HCT116 (cell line): Measurements from ENCODE around the gene FAM171A2. TPM values are rescaled to one million over a fixed set of nuclear protein-coding genes. Genes with fewer than 3 reads are reported as not detected.
A peak's percentile ranks its signal among the peaks of the same experiment; 100 is the strongest.

Source experiments
- ATAC-seq: fragments of 200-7000 bp; cut with Tn5 transposase; 2 replicates; pipeline ENCODE4 v1.9.1; 2020; ENCODE audit warnings: mild to moderate bottlenecking, moderate library complexity
- BruUV-seq: library from RNA; stranded (reverse); fragments of 400-500 nt; replicated peaks from 2 replicates; lab custom pipeline; 2021; lab: Mats Ljungman, UMichigan
- CTCF ChIA-PET: fragments of 300-600 bp; sonication (Branson Sonifier 250); formaldehyde crosslinking; loops from one replicate; lab custom pipeline; 2021; ENCODE audit warnings: antibody characterized with exemption; lab: Charles Lee
- POLR2A ChIA-PET: fragments of 300-600, 350-600 bp; sonication (Branson Sonifier 250); formaldehyde crosslinking; loops from one replicate; lab custom pipeline; 2021; ENCODE audit warnings: antibody characterized with exemption; lab: Charles Lee
- RAD21 ChIA-PET, 2 experiments: fragments of 300-600 bp; sonication (Branson Sonifier 250); formaldehyde crosslinking; loops; one replicate each; lab custom pipeline; 2023; ENCODE audit warnings: low total read pairs in 2 of 2; ENCODE audit not compliant: uncharacterized antibody in 2 of 2, unreplicated experiment in 2 of 2, low non-redundant PET in 1 of 2; lab: Charles Lee
- DNase-seq: peaks from one replicate; pipeline ENCODE4 v3.0.0-alpha.2; 2010; ENCODE audit warnings: low read depth, low spot score
- H2AFZ ChIP-seq: fragments of 200-600 bp; shearing (Covaris generic), sonication (generic); 2 replicates; pipeline ENCODE4 v1.6.1; 2017; ENCODE audit warnings: low read depth, mixed run types, mixed read lengths, antibody characterized with exemption, low read length; ENCODE audit not compliant: poor library complexity, severe bottlenecking
- H3K27ac ChIP-seq: 2 replicates; pipeline ENCODE4 v1.5.1; 2012; ENCODE audit warnings: low read depth, low read length
- H3K27me3 ChIP-seq: fragments of 200-600 bp; sonication (generic); 2 replicates; pipeline ENCODE4 v1.6.1; 2016; ENCODE audit warnings: mixed run types, low read length, mixed read lengths; ENCODE audit not compliant: insufficient read depth
- H3K36me3 ChIP-seq, 2 experiments: fragments of 200-500 bp in 1 of 2; fragments of 200-600 bp in 1 of 2; sonication (Bioruptor generic) in 1 of 2; sonication (generic) in 1 of 2; 2 replicates each; pipeline versions ENCODE4 v1.5.1 to v1.6.1; 2014 to 2016; ENCODE audit warnings: low read length in 2 of 2, inconsistent platforms in 1 of 2, mixed read lengths in 1 of 2, mixed run types in 1 of 2; ENCODE audit not compliant: insufficient read depth in 2 of 2, control insufficient read depth in 1 of 2
- H3K4me1 ChIP-seq, 2 experiments: fragments of 200-600 bp in 1 of 2; sonication (generic) in 1 of 2; 2 replicates each; pipeline versions ENCODE4 v1.5.1 to v1.6.1; 2012 to 2017; ENCODE audit warnings: low read length in 2 of 2, inconsistent platforms in 1 of 2, mild to moderate bottlenecking in 1 of 2, mixed read lengths in 1 of 2, mixed run types in 1 of 2, moderate library complexity in 1 of 2; ENCODE audit not compliant: insufficient read depth in 2 of 2, control insufficient read depth in 1 of 2
- H3K4me2 ChIP-seq: fragments of 200-600 bp; sonication (generic); 2 replicates; pipeline ENCODE4 v1.6.1; 2017; ENCODE audit warnings: mixed run types, low read length, mixed read lengths
- H3K4me3 ChIP-seq, 2 experiments: fragments of 200-600 bp in 1 of 2; sonication (generic) in 1 of 2; replicated peaks in 1 of 2; 2 replicates each; pipeline ENCODE4 v1.5.1; 2011 to 2016; ENCODE audit warnings: low read length in 2 of 2, control low read depth in 1 of 2, low read depth in 1 of 2, mild to moderate bottlenecking in 1 of 2, mixed read lengths in 1 of 2, mixed run types in 1 of 2
- H3K79me2 ChIP-seq: fragments of 200-600 bp; sonication (generic); 2 replicates; pipeline ENCODE4 v1.6.1; 2017; ENCODE audit warnings: mild to moderate bottlenecking, mixed run types, low read length, moderate library complexity, mixed read lengths; ENCODE audit not compliant: insufficient read depth
- H3K9ac ChIP-seq: fragments of 200-600 bp; sonication (generic); 2 replicates; pipeline ENCODE4 v1.6.1; 2016; ENCODE audit warnings: low read length, mixed read lengths
- H3K9me2 ChIP-seq: fragments of 200-600 bp; sonication (generic), shearing (Covaris generic); 2 replicates; pipeline ENCODE4 v1.6.1; 2017; ENCODE audit warnings: mixed run types, mild to moderate bottlenecking, moderate library complexity; ENCODE audit not compliant: insufficient read depth
- H3K9me3 ChIP-seq, 2 experiments: fragments of 200-500 bp in 1 of 2; fragments of 200-600 bp in 1 of 2; sonication (Bioruptor generic) in 1 of 2; sonication (generic) in 1 of 2; 2 replicates each; pipeline ENCODE4 v1.6.1; 2014 to 2017; ENCODE audit warnings: low read length in 2 of 2, mixed read lengths in 2 of 2, inconsistent platforms in 1 of 2, low read depth in 1 of 2, mild to moderate bottlenecking in 1 of 2, mixed run types in 1 of 2, moderate library complexity in 1 of 2; ENCODE audit not compliant: control insufficient read depth in 1 of 2, insufficient read depth in 1 of 2
- H4K20me1 ChIP-seq: fragments of 200-600 bp; sonication (generic), shearing (Covaris generic); 2 replicates; pipeline ENCODE4 v1.6.1; 2017; ENCODE audit warnings: mixed run types, mild to moderate bottlenecking, moderate library complexity; ENCODE audit not compliant: insufficient read depth
- CBX3 ChIP-seq: IDR thresholded peaks from 2 replicates; pipeline ENCODE4 v1.6.1; 2012; ENCODE audit warnings: low read depth
- CEBPB ChIP-seq: IDR thresholded peaks from 2 replicates; pipeline ENCODE4 v1.6.1; 2012; ENCODE audit warnings: low read depth
- EGR1 ChIP-seq: IDR thresholded peaks from 2 replicates; pipeline ENCODE4 v1.6.1; 2012; ENCODE audit warnings: low read depth
- ELF1 ChIP-seq: IDR thresholded peaks from 2 replicates; pipeline ENCODE4 v1.6.1; 2012; ENCODE audit warnings: low read depth, borderline replicate concordance
- MAX ChIP-seq: IDR thresholded peaks from 2 replicates; pipeline ENCODE4 v1.6.1; 2012
- POLR2AphosphoS5 ChIP-seq: IDR thresholded peaks from 2 replicates; pipeline ENCODE4 v1.6.1; 2011; ENCODE audit warnings: mild to moderate bottlenecking, low read depth, low read length, moderate library complexity
- SRF ChIP-seq: IDR thresholded peaks from 2 replicates; pipeline ENCODE4 v1.6.1; 2012; ENCODE audit warnings: low read depth
- ZFX ChIP-seq: fragments of 450-650 bp; IDR thresholded peaks from 2 replicates; pipeline ENCODE4 v1.6.1; 2017
- intact Hi-C: fragments of 100-400 bp; cut with micrococcal nuclease; formaldehyde crosslinking; loops from 2 replicates; pipeline ENCODE4 v1.10.0; 2022
- total RNA-seq: library from RNA; stranded (reverse); gene quantifications from one replicate; pipeline ENCODE4 v1.2.1, GENCODE V29; 2021; ENCODE audit not compliant: unreplicated experiment
- TF ChIP-seq, protein P1 (sequence below): IDR thresholded peaks from 2 replicates; pipeline ENCODE4 v1.6.1; 2012
- TF ChIP-seq, protein P2 (sequence below), 3 experiments: fragments of 200-600 bp in 1 of 3; sonication (generic) in 1 of 3; IDR thresholded peaks in 2 of 3; conservative IDR thresholded peaks in 1 of 3; 2 replicates each; pipeline ENCODE4 v1.5.1; 2012 to 2017; ENCODE audit warnings: low read depth in 2 of 3, low read length in 2 of 3, antibody characterized with exemption in 1 of 3, borderline replicate concordance in 1 of 3, control low read depth in 1 of 3, mild to moderate bottlenecking in 1 of 3, mixed read lengths in 1 of 3, mixed run types in 1 of 3, moderate library complexity in 1 of 3; ENCODE audit not compliant: insufficient read depth in 1 of 3

The FAM171A2 gene
- total RNA-seq, 1 experiment from 2014 or later = 18.0 TPM

GRCh38 chr17:44314524-44314868, 49.2 kb downstream of the FAM171A2 start:
- no TSS peak for BruUV-seq
- Histone ChIP-seq H3K79me2 (no peaks in the 10 kb centered on the region), H3K9me2 (no peaks in the 10 kb centered on the region), H4K20me1 (no peaks in the 10 kb centered on the region), H3K27me3 (no peaks in the 10 kb centered on the region), H3K27ac (no peak overlapping the region), H3K4me3 (peak overlapping the region; percentile 38 to 53), H2AFZ (no peak overlapping the region), H3K36me3 (0 out of 4 replicates have a peak, but pooled peaks cover 0 to 3% of the 10 kb centered on the region in 2 experiments), H3K9ac (no peak overlapping the region), H3K4me1 (peaks cover 2 to 42% of the 10 kb centered on the region in 2 experiments; a peak in 2 of 4 replicates), H3K4me2 (peak overlapping the region; percentile 73), H3K9me3 (no peaks in the 10 kb centered on the region)
- ChIA-PET CTCF (interaction anchor here (1.3 kb wide), 1 partner anchor 17 kb away, joined by 3 read pairs; no protein-coding TSS in a partner anchor), RAD21 (no interaction called here), POLR2A (interaction anchor here (1.1 kb wide), 1 partner anchor 10 kb away, joined by 3 read pairs; no protein-coding TSS in a partner anchor)
- DNase-seq (no peak), ATAC-seq (no peak)
- TF ChIP-seq, protein P1, sequence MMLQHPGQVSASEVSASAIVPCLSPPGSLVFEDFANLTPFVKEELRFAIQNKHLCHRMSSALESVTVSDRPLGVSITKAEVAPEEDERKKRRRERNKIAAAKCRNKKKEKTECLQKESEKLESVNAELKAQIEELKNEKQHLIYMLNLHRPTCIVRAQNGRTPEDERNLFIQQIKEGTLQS = no peak
- TF ChIP-seq ZFX (no peak), POLR2AphosphoS5 (no peak)
- intact Hi-C loops = no loop called here

- RAD21 ChIA-PET = no interaction called here
- TF ChIP-seq SRF = no peak
- no peak for TF ChIP-seq EGR1
- TF ChIP-seq, protein P1 = no peak
- TF ChIP-seq MAX = no peak
- TF ChIP-seq ELF1 = no peak
- no peak for TF ChIP-seq CBX3
- TF ChIP-seq, protein P2, sequence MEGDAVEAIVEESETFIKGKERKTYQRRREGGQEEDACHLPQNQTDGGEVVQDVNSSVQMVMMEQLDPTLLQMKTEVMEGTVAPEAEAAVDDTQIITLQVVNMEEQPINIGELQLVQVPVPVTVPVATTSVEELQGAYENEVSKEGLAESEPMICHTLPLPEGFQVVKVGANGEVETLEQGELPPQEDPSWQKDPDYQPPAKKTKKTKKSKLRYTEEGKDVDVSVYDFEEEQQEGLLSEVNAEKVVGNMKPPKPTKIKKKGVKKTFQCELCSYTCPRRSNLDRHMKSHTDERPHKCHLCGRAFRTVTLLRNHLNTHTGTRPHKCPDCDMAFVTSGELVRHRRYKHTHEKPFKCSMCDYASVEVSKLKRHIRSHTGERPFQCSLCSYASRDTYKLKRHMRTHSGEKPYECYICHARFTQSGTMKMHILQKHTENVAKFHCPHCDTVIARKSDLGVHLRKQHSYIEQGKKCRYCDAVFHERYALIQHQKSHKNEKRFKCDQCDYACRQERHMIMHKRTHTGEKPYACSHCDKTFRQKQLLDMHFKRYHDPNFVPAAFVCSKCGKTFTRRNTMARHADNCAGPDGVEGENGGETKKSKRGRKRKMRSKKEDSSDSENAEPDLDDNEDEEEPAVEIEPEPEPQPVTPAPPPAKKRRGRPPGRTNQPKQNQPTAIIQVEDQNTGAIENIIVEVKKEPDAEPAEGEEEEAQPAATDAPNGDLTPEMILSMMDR (IDR thresholded peaks at IDR 0.05 in 2 of 3, conservative IDR thresholded peaks at IDR 0.05 in 1 of 3; ENCODE audit: borderline replicate concordance in 1 of 3, insufficient read depth in 1 of 3, low read depth in 2 of 3, low read length in 2 of 3) = no peak
- no peak for TF ChIP-seq CEBPB
- Histone ChIP-seq H3K36me3 (no peaks in the 10 kb centered on the region), H3K79me2 (no peaks in the 10 kb centered on the region), H4K20me1 (no peaks in the 10 kb centered on the region), H3K4me3 (no peak overlapping the region), H2AFZ (no peak overlapping the region), H3K9ac (no peak overlapping the region), H3K27me3 (no peaks in the 10 kb centered on the region), H3K4me2 (peak overlapping the region; percentile 73; the same call in 1 of the 2 replicates), H3K9me2 (no peaks in the 10 kb centered on the region), H3K9me3 (no peaks in the 10 kb centered on the region), H3K27ac (no peak overlapping the region), H3K4me1 (peaks cover 6 to 46% of the 10 kb centered on the region in 2 experiments; a peak in 3 of 4 replicates)
- CTCF ChIA-PET = no interaction called here
- ATAC-seq (no peak), DNase-seq (no peak)
- no TSS peak for BruUV-seq
- intact Hi-C loops = no loop called here
- POLR2A ChIA-PET = no interaction called here
Observed at GRCh38 chr17:44314031-44314430, 49.6 kb downstream of the FAM171A2 start.
